Body of pancreas (tissue), 4 donors: ENCODE measurements around the gene ANKRD66.

Experiments
- POLR2A ChIP-seq, 3 donors: fragments of 450-650 bp; IDR thresholded peaks; one replicate each; pipeline ENCODE4 v1.6.1; 2016; ENCODE audit warnings: antibody characterized with exemption in 3 of 3, mild to moderate bottlenecking in 2 of 3
- TF ChIP-seq, protein P1 (sequence below), 7 experiments: fragments of 450-650 bp in 4 of 7; fragments of 200-600 bp in 3 of 7; sonication (generic) in 3 of 7; IDR thresholded peaks; one replicate each; pipeline ENCODE4 v1.5.1; 2016 to 2019; ENCODE audit warnings: antibody characterized with exemption in 7 of 7

DNA sequence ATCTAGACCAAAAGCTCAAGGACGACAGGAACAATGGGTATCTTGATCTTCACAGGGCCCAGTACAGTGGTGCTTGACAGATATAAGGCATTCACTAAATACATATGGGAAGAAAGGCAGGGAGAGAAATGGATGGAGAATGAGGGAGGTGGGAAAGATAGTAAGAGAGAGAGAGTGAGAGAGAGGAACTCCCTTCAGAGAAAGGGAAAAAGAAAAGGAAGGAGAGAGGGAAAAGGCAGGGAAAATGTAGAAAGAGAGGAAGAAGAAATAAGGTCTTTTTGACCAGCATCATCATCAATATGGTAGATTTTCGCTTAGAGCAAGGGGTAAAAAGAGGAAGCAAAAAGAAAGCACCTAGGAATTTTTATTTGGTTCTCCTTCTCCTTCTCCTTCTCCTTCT, 760 bp upstream of the ANKRD66 start:
- TF ChIP-seq, protein P1, sequence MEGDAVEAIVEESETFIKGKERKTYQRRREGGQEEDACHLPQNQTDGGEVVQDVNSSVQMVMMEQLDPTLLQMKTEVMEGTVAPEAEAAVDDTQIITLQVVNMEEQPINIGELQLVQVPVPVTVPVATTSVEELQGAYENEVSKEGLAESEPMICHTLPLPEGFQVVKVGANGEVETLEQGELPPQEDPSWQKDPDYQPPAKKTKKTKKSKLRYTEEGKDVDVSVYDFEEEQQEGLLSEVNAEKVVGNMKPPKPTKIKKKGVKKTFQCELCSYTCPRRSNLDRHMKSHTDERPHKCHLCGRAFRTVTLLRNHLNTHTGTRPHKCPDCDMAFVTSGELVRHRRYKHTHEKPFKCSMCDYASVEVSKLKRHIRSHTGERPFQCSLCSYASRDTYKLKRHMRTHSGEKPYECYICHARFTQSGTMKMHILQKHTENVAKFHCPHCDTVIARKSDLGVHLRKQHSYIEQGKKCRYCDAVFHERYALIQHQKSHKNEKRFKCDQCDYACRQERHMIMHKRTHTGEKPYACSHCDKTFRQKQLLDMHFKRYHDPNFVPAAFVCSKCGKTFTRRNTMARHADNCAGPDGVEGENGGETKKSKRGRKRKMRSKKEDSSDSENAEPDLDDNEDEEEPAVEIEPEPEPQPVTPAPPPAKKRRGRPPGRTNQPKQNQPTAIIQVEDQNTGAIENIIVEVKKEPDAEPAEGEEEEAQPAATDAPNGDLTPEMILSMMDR (IDR thresholded peaks at IDR 0.05) = no peak
- no peak for TF ChIP-seq POLR2A (IDR thresholded peaks at IDR 0.05)
